ENCODE data around the gene SCO2.

The SCO2 gene

DNA sequence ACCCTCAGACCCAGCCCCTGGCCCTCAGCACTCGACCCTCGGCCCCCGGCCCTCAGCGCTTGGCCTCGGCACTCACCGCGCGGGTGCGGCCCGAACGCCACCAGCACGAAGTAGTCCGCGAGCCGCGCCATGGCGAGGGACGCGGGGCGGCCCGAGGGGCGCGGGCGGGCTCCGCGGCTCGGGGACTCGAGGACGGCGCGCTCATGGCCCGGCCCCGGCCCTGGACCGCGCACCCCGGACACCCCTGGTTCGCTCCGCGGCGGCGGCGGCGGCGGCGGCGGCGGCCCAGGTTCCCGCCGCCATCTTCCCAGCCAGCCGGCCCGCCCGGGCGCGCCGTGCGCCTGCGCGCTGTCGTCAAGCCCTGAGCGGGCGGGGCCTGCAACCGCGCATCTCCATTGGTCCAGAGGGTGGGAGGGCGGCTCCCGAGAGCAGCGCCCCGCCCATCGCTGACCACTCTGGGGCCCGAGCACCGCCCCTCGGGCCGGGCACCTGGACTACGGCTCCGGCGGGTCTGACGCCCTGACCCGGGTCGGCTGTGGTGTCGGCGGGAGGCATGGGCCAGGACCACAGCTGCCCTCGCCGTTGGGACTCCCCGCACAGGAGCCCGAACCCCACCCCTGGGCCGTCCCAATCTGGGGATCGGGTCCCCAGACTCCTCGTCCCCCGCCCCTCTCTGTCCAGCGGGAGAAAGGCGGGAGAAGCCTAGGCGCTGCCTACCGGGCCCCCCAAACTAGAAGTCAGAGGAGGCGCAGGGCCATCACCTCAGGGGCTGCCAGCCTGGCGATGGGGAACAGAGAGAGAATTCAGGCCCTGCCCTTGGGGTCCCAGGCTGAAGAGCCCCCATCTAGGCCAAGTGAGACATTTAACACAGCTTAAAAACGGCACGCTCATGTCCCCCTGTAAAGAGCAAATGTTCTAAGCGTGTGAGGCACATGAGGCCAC, 50.4 kb downstream of the SCO2 start, which contains the start of gene SBF1:
Gene SBF1, minus strand, starts transcription at position 326 of the 942 bp plus-strand sequence. Its CDS starts 195 bp downstream, at position 131.
- peak; percentile 74 to 76 for ATAC-seq

DNA sequence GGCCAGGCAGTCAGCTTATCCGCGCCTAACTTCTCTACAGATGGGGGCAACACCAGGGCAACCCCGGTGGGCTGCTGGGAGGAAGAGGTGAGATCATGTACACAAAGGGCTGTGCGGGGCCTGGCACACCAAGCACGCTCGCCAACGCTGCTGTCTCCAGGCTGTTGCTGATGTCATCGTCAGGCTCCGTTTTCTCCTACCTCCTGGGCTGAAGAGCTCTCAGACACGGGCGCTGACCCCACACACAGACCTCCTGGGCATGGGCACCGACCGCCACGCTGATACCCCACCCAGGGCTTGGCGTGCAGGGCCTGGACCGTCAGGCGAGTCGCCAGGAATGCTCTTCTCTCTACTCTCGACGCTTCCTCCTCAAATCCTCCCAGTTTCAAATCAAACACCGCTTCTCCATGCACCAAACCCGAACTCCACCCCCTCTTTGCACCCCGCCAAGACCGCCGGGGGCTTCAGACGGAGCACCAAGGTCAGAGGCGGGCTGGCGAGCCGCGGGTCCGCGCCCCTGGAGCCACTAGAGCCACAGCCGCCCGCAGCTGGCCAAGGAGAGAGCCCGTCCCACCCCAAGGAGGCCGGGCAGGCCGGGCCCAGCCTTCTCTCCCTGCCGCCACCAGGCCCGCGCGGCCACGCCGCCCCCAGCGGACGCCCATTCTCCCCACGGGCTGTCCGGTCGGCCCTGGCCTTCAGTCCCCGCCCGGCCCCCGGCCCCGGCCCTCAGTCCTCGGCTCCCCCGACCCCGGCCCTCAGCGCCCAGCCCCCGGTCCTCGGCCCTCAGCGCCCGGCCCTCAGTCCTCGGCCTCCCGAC, 51.3 kb downstream of the SCO2 start:
- no peak for ATAC-seq
